ENCODE measurements around the gene NPAS3. TPM values are rescaled to one million over a fixed set of nuclear protein-coding genes. Genes with fewer than 3 reads are reported as not detected.
A peak's percentile ranks its signal among the peaks of the same experiment; 100 is the strongest.

NPAS3 gene
- polyA plus RNA-seq, 10 donors = 3.5 to 7.5 (median 5.0) TPM

- DNase-seq = no peak
Measured at GRCh38 chr14:33254342-33254741, 315.7 kb downstream of the NPAS3 start.

- peak; percentile 76 to 93 (median 87) for DNase-seq
Measured at GRCh38 chr14:33254861-33255395, 316.2 kb downstream of the NPAS3 start.

DNA sequence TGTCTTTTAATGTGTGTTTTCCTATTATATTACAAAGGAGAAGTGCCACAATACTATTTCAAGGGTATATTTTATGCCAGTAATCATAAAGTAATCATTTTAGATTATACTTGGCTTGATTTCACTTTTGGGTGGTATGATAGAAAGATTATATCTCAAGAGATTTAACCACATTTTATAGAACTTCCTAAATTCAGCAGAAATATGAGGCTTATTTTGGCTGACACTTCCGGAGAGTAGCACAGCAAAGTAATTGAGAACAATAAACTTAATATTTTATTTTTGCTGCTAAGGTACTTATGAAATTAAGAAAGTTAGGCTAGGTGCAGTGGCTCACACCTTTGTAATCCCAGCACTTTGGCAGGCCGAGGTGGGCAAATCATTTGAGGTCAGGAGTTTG lies 319.1 kb downstream of the NPAS3 start:
- no peak for DNase-seq

DNA sequence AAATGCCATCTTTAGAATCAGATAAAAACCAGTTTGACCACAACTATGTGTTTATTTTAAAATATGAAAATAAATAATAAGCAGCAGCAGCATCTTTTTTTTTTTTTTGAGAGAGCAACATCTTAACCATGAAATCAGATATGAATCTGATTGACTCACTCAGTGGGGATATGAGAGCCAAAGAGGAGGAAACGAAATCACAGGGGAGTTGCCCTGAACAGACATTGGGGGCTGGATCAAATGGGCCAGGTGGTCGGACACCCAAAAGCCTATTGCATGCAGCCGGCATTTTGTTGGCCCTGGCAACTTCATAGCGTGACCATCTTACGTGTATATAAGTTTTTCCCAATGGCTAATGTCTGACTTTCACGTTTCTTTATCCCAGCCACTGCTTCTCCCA lies 321.1 kb downstream of the NPAS3 start:
- no peak for DNase-seq

DNA sequence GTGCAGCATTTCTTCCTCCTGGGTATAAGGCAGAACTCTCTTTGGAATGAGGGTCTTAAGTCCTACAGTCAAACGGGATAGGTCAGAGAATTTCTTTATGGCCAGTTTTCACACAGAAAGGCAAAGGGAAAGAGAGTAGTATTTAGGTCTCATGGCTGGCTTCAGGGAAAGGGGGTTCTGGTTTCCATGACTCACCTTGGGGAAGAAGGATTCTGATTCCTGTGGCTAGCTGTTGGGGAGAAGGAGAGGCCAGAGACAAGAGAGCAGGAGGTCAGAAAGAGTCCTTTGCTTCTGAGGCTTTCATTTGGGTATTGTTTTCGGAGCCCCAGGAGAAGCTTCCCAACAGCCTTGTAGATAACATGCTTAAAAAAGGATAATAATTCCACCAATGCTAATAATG lies 332.5 kb downstream of the NPAS3 start:
- DNase-seq = no peak

GRCh38 chr14:33271891-33272290 lies 333.2 kb downstream of the NPAS3 start:
- DNase-seq = peak in 1 of 3 donors; percentile 33

GRCh38 chr14:33273978-33274377 lies 335.3 kb downstream of the NPAS3 start:
- no peak for DNase-seq

GRCh38 chr14:33275879-33276278 lies 337.2 kb downstream of the NPAS3 start:
- no peak for DNase-seq

- no peak for DNase-seq
Measured at GRCh38 chr14:33279865-33280264, 341.2 kb downstream of the NPAS3 start.

GRCh38 chr14:33280646-33281045 lies 342.0 kb downstream of the NPAS3 start:
- DNase-seq = no peak

GRCh38 chr14:33282331-33283230 lies 343.9 kb downstream of the NPAS3 start:
- peak; percentile 16 to 55 (median 38) for DNase-seq

GRCh38 chr14:33285902-33286700 lies 347.4 kb downstream of the NPAS3 start:
- no peak for DNase-seq

GRCh38 chr14:33287189-33287588 lies 348.5 kb downstream of the NPAS3 start:
- no peak for DNase-seq

- no peak for DNase-seq
Measured at GRCh38 chr14:33290641-33291040, 352.0 kb downstream of the NPAS3 start.

DNA sequence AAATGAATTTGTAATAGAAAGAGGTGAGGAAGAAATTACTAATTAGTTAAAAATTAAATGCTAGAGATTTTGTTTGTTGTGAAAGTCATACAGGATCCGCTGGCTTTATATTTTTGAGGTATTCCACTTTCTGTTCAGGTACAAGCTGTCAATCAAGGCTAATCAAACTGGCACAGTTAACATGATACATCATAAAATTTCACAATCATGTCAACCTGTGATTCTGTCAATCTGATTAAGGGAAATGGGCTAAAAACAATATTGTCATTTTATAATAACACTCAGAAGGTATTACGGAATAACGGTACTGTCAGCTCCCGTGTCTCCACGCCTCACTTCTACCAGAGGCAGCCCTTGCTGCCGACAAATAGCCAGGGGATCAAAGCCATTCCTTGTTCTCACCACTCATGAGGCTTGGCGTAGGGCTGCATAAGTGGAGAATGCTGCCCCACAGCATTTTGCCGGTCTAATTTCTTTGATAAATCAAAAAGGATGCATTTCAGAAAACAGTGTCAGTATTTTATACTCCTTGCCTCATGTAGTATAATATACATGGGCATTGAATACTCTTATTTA lies 352.9 kb downstream of the NPAS3 start:
- DNase-seq = no peak

DNA sequence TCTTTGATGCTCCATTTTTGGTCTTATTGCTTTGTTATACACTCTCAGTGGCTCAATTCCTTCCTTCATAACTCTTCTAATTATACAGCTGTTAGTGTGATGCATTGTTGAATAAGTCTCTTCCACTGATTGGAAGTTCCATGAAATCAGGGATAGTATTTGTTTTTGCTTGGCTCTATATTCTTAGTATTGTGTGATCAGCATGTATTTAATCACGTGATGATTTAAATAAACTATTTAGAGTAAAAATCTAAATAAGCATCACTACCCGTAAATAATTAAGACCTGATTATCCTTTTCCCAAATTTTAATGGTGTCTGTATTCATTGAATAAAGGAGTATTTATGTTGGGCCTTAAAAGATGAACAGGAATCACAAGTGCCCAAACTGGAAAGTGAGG lies 355.7 kb downstream of the NPAS3 start:
- no peak for DNase-seq

DNA sequence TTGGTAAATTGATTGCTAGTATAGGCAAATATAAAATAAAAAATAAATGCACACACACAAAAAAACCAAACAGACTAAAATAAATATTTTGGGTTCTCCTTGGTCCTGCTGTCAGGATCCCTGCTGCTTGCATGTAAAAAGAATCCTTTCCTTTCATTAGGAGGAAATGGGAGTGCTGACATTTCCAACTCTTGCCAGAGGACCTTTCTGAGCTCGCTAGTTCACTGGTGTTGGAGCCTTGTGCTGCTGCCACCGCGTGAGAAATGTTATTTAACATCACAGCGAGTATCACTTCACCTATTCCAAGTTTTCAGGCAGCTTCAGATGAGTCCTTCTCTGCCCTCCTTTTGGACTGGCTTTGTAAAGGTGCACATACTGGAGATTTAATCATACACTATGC lies 358.9 kb downstream of the NPAS3 start:
- DNase-seq = no peak

DNA sequence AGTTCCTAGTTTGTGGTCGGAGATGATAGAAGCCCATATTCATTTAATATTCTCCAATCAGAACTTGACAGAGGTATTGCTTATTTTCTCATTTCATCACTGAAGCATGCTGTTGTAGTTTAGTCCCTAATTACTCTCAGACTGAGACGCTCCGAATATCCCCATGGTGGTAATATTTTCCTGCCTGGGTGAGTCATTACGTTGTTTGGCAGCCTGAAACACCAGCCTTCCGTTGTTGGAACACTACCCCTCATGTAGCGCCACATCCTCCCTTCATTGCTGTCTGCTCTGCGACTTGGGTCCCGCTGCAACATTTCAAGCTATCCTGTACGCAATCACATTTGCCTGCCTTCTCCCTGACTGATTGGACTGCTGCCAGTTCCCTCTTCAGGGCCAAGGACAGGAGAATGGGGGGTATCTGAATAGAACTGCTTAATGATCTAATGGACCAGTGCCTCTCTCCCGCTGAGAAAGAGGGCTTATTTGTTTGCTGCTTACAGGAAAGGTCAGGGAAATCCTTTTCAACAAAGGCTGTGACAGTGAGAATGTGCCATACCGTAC lies 369.1 kb downstream of the NPAS3 start:
- DNase-seq = peak; percentile 69 to 82 (median 81)

GRCh38 chr14:33309106-33309505 lies 370.4 kb downstream of the NPAS3 start:
- DNase-seq = no peak

DNA sequence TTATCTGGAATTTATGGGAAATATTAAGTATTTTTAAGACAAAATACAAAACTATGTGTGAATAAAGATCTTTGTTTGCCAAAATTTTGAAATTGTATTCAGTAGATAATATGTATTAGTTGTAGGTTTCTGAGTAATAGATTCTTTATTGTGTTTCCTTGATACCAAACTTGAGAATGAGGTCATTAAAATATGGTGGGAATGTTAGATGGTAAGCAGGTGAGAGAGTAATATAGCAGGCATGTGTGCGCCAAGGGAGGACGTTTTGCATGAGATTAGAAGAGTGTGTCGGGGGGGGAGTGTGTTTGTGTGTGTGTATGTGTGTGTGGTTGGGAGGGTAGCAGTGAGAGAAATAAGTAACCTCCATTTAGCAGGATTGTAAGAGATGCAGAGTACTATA lies 376.5 kb downstream of the NPAS3 start:
- no peak for DNase-seq

DNA sequence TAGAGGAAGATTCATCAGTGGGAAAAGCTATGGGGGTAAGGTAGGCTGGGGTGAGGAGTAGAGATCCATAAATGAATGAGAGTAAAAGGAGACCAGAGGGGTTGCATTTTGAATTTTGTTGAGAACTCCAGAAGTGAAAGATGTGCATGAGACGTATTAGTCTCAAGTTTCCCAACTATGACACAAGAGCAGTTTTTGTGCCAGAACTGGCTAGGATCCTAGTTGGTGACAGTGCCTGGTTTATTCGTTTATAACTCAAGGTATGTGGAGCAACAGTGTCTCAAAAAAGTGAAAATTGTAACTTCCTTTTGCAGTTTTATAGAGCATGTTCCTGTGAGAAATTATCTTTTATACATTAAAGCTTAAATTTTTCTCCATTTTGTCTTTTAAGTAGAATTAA lies 377.0 kb downstream of the NPAS3 start:
- DNase-seq = peak; percentile 14 to 50 (median 45)

- DNase-seq = no peak
Measured at GRCh38 chr14:33317675-33318074, 379.0 kb downstream of the NPAS3 start.

Measured in muscle of back (tissue), 11 donors.